Caco-2 (cell line): ENCODE results near the gene DLK1. TPM values are rescaled to one million over a fixed set of nuclear protein-coding genes. Genes with fewer than 3 reads are reported as not detected.

Experiments used
- BruUV-seq: library from RNA; stranded (reverse); fragments of 400-500 nt; replicated peaks from 2 replicates; lab custom pipeline; 2021; lab: Mats Ljungman, UMichigan
- CTCF ChIA-PET: fragments of 300-600 bp; sonication (Branson Sonifier 250); formaldehyde crosslinking; loops from one replicate; lab custom pipeline; 2022; ENCODE audit warnings: antibody characterized with exemption; lab: Charles Lee
- POLR2A ChIA-PET: fragments of 300-600 bp; sonication (Branson Sonifier 250); formaldehyde crosslinking; loops from one replicate; lab custom pipeline; 2022; ENCODE audit warnings: antibody characterized with exemption; lab: Charles Lee
- DNase-seq, 2 experiments: peaks; one replicate each; pipeline versions ENCODE4 v3.0.0 to v3.0.0-alpha.2; 2020 to 2022
- H3K27me3 ChIP-seq: replicated peaks from 2 replicates; pipeline ENCODE4 v1.6.0; 2011; ENCODE audit warnings: low read length; ENCODE audit not compliant: control insufficient read depth, insufficient read depth
- H3K36me3 ChIP-seq: 2 replicates; pipeline ENCODE4 v1.5.1; 2011; ENCODE audit warnings: low read length; ENCODE audit not compliant: control insufficient read depth, insufficient read depth
- H3K4me1 ChIP-seq: fragments of 250-450 bp; sonication (Bioruptor Pico); 2 replicates; pipeline ENCODE4 v1.5.1; 2020; ENCODE audit warnings: mild to moderate bottlenecking
- H3K4me3 ChIP-seq: 2 replicates; pipeline ENCODE4 v1.5.1; 2011; ENCODE audit warnings: low read depth, mild to moderate bottlenecking, control low read depth, low read length
- H3K9me3 ChIP-seq: fragments of 250-450 bp; sonication (Bioruptor Pico); 2 replicates; pipeline ENCODE4 v1.5.1; 2020; ENCODE audit warnings: mild to moderate bottlenecking, moderate library complexity
- H3K27ac Mint-ChIP-seq: one replicate; pipeline ENCODE4 v1.8.0; 2022; ENCODE audit warnings: mixed read lengths; ENCODE audit not compliant: unreplicated experiment
- H3K27me3 Mint-ChIP-seq: one replicate; pipeline ENCODE4 v1.8.0; 2022; ENCODE audit warnings: mixed read lengths; ENCODE audit not compliant: insufficient read depth, unreplicated experiment
- H3K36me3 Mint-ChIP-seq: one replicate; pipeline ENCODE4 v1.8.0; 2022; ENCODE audit warnings: mild to moderate bottlenecking, mixed read lengths; ENCODE audit not compliant: insufficient read depth, unreplicated experiment
- H3K4me1 Mint-ChIP-seq: one replicate; pipeline ENCODE4 v1.8.0; 2022; ENCODE audit warnings: low read depth, mixed read lengths; ENCODE audit not compliant: unreplicated experiment
- H3K4me3 Mint-ChIP-seq: one replicate; pipeline ENCODE4 v1.8.0; 2022; ENCODE audit warnings: mild to moderate bottlenecking, moderate library complexity, mixed read lengths; ENCODE audit not compliant: unreplicated experiment
- H3K9me3 Mint-ChIP-seq: one replicate; pipeline ENCODE4 v1.8.0; 2022; ENCODE audit warnings: mixed read lengths; ENCODE audit not compliant: unreplicated experiment
- CTCF ChIP-seq, 2 experiments: fragments of 200-600 bp in 1 of 2; IDR thresholded peaks; 1 replicate in 1 of 2; 2 replicates in 1 of 2; pipeline versions ENCODE4 v1.5.1 to v1.8.0; 2011 to 2022; ENCODE audit warnings: antibody characterized with exemption in 1 of 2, control low read depth in 1 of 2, inconsistent platforms in 1 of 2, low read depth in 1 of 2, low read length in 1 of 2, mild to moderate bottlenecking in 1 of 2, moderate library complexity in 1 of 2; ENCODE audit not compliant: insufficient read depth in 1 of 2, severe bottlenecking in 1 of 2, unreplicated experiment in 1 of 2
- intact Hi-C: fragments of 100-400 bp; cut with micrococcal nuclease; formaldehyde crosslinking; loops from one replicate; pipeline ENCODE4 v1.10.0; 2022; ENCODE audit not compliant: unreplicated experiment
- total RNA-seq: library from RNA; stranded (reverse); gene quantifications from 2 replicates; pipeline ENCODE4 v1.2.3, GENCODE V29; 2022

Gene DLK1
- total RNA-seq, 1 experiment from 2014 or later, result not detected

GRCh38 chr14:100680439-100681051 is 46.1 kb upstream of the DLK1 start:
- CTCF ChIA-PET, result no interaction called here
- Histone ChIP-seq H3K9me3 (no peaks in the 10 kb centered on the region), H3K4me1 (no peaks in the 10 kb centered on the region), H3K4me3 (no peak overlapping the region), H3K27me3 (no peaks in the 10 kb centered on the region), H3K36me3 (no peaks in the 10 kb centered on the region)
- H3K27ac Mint-ChIP-seq, result no peak overlapping the region
- no peak for TF ChIP-seq CTCF (IDR thresholded peaks at IDR 0.05; ENCODE audit: insufficient read depth in 1 of 2, low read depth in 1 of 2, low read length in 1 of 2, severe bottlenecking in 1 of 2, unreplicated experiment in 1 of 2)
- DNase-seq, result no peak
- intact Hi-C loops, result no loop called here
- no peak overlapping the region for H3K4me3 Mint-ChIP-seq
- BruUV-seq, result no TSS peak
- POLR2A ChIA-PET, result no interaction called here
- H3K36me3 Mint-ChIP-seq, result no peaks in the 10 kb centered on the region
- no peaks in the 10 kb centered on the region for H3K4me1 Mint-ChIP-seq
- no peaks in the 10 kb centered on the region for H3K9me3 Mint-ChIP-seq
- no peaks in the 10 kb centered on the region for H3K27me3 Mint-ChIP-seq

GRCh38 chr14:100681111-100681510 is 45.6 kb upstream of the DLK1 start:
- CTCF ChIA-PET, result no interaction called here
- Histone ChIP-seq H3K27me3 (no peaks in the 10 kb centered on the region), H3K4me1 (no peaks in the 10 kb centered on the region), H3K4me3 (no peak overlapping the region), H3K9me3 (no peaks in the 10 kb centered on the region), H3K36me3 (no peaks in the 10 kb centered on the region)
- H3K27me3 Mint-ChIP-seq, result no peaks in the 10 kb centered on the region
- no peak for DNase-seq
- intact Hi-C loops, result no loop called here
- TF ChIP-seq CTCF (IDR thresholded peaks at IDR 0.05; ENCODE audit: insufficient read depth in 1 of 2, low read depth in 1 of 2, low read length in 1 of 2, severe bottlenecking in 1 of 2, unreplicated experiment in 1 of 2), result no peak
- H3K4me3 Mint-ChIP-seq, result no peak overlapping the region
- POLR2A ChIA-PET, result no interaction called here
- H3K9me3 Mint-ChIP-seq, result no peaks in the 10 kb centered on the region
- no peaks in the 10 kb centered on the region for H3K4me1 Mint-ChIP-seq
- no peak overlapping the region for H3K27ac Mint-ChIP-seq
- no TSS peak for BruUV-seq
- H3K36me3 Mint-ChIP-seq, result no peaks in the 10 kb centered on the region

- H3K36me3 ChIP-seq, result no peaks in the 10 kb centered on the region
- Mint-ChIP-seq H3K27ac (no peak overlapping the region), H3K27me3 (peaks cover 2% of the 10 kb centered on the region), H3K36me3 (no peaks in the 10 kb centered on the region), H3K9me3 (no peaks in the 10 kb centered on the region), H3K4me3 (no peak overlapping the region), H3K4me1 (no peaks in the 10 kb centered on the region)
- no peaks in the 10 kb centered on the region for H3K4me1 ChIP-seq
- no peaks in the 10 kb centered on the region for H3K27me3 ChIP-seq
- DNase-seq, result no peak
- H3K9me3 ChIP-seq, result no peaks in the 10 kb centered on the region
- BruUV-seq, result no TSS peak
- intact Hi-C loops, result no loop called here
- CTCF ChIA-PET, result no interaction called here
- POLR2A ChIA-PET, result no interaction called here
- no peak for TF ChIP-seq CTCF (IDR thresholded peaks at IDR 0.05; ENCODE audit: insufficient read depth in 1 of 2, low read depth in 1 of 2, low read length in 1 of 2, severe bottlenecking in 1 of 2, unreplicated experiment in 1 of 2)
- no peak overlapping the region for H3K4me3 ChIP-seq
Observed at GRCh38 chr14:100682749-100683148, 43.9 kb upstream of the DLK1 start.
